ENCODE data around the gene TLE3. TPM values are rescaled to one million over a fixed set of nuclear protein-coding genes. Genes with fewer than 3 reads are reported as not detected.

The TLE3 gene
- polyA plus RNA-seq, 1 donor (not counting 4 experiments of a cell fraction or from before 2014, with no cell fraction given): 8.3 TPM

GRCh38 chr15:70026991-70027390, 70.7 kb downstream of the TLE3 start:
- Histone ChIP-seq H3K9ac (ENCODE audit: control insufficient read depth, extremely low read depth, insufficient read depth, low read length) (no peak overlapping the region), H3K27me3 (ENCODE audit: control insufficient read depth, extremely low read depth, insufficient read depth, low read length) (peaks cover 37% of the 10 kb centered on the region), H3K27ac (ENCODE audit: control insufficient read depth, insufficient read depth, low read length) (no peak overlapping the region), H3K79me2 (ENCODE audit: control insufficient read depth, insufficient read depth, low read length) (no peaks in the 10 kb centered on the region), H3K4me2 (ENCODE audit: control insufficient read depth, extremely low read depth, insufficient read depth, low read depth, low read length) (no peak overlapping the region), H4K20me1 (ENCODE audit: control insufficient read depth, extremely low read depth, insufficient read depth, low read length) (no peaks in the 10 kb centered on the region), H3K4me1 (ENCODE audit: control insufficient read depth, extremely low read depth, insufficient read depth, low read length) (peaks cover 23% of the 10 kb centered on the region), H3K4me3 (ENCODE audit: control insufficient read depth in 2 of 3, extremely low read depth in 1 of 3, insufficient read depth in 2 of 3, low read depth in 1 of 3, low read length in 3 of 3) (no peak overlapping the region), H3K36me3 (ENCODE audit: control insufficient read depth in 2 of 2, extremely low read depth in 1 of 2, insufficient read depth in 2 of 2, low read length in 2 of 2) (no peaks in the 10 kb centered on the region), H3K9me3 (ENCODE audit: control insufficient read depth, low read depth, low read length) (no peaks in the 10 kb centered on the region), H3K9me1 (ENCODE audit: control insufficient read depth, extremely low read depth, insufficient read depth, low read length) (no peaks in the 10 kb centered on the region), H2AFZ (ENCODE audit: control insufficient read depth, low read length) (no peak overlapping the region)
- FAIRE-seq: no peak
- TF ChIP-seq, protein P1, sequence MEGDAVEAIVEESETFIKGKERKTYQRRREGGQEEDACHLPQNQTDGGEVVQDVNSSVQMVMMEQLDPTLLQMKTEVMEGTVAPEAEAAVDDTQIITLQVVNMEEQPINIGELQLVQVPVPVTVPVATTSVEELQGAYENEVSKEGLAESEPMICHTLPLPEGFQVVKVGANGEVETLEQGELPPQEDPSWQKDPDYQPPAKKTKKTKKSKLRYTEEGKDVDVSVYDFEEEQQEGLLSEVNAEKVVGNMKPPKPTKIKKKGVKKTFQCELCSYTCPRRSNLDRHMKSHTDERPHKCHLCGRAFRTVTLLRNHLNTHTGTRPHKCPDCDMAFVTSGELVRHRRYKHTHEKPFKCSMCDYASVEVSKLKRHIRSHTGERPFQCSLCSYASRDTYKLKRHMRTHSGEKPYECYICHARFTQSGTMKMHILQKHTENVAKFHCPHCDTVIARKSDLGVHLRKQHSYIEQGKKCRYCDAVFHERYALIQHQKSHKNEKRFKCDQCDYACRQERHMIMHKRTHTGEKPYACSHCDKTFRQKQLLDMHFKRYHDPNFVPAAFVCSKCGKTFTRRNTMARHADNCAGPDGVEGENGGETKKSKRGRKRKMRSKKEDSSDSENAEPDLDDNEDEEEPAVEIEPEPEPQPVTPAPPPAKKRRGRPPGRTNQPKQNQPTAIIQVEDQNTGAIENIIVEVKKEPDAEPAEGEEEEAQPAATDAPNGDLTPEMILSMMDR (optimal IDR thresholded peaks at IDR 0.05 in 1 of 3, IDR thresholded peaks at IDR 0.05 in 1 of 3, conservative IDR thresholded peaks at IDR 0.05 in 1 of 3; ENCODE audit: extremely low read depth in 1 of 3, insufficient read depth in 2 of 3, low read length in 3 of 3): no peak
- TF ChIP-seq EZH2 (IDR thresholded peaks at IDR 0.05; ENCODE audit: low read length): no peak
- dilution Hi-C loops (cut with MboI; ENCODE audit: extremely low pct_ligation_motif_present, low sequenced_read_pairs): no loop called here
- no peak for DNase-seq (ENCODE audit: low read depth, low spot score)

- peaks cover 41% of the 10 kb centered on the region for H3K27me3 ChIP-seq (ENCODE audit: control insufficient read depth, extremely low read depth, insufficient read depth, low read length)
- TF ChIP-seq EZH2 (IDR thresholded peaks at IDR 0.05; ENCODE audit: low read length): no peak
- TF ChIP-seq, protein P1 (optimal IDR thresholded peaks at IDR 0.05 in 1 of 3, IDR thresholded peaks at IDR 0.05 in 1 of 3, conservative IDR thresholded peaks at IDR 0.05 in 1 of 3; ENCODE audit: extremely low read depth in 1 of 3, insufficient read depth in 2 of 3, low read length in 3 of 3): no peak
Observed at GRCh38 chr15:70025413-70026296, 72.1 kb downstream of the TLE3 start.

More at GRCh38 chr15:70025413-70026296, 72.1 kb downstream of the TLE3 start:
- no peaks in the 10 kb centered on the region for H3K9me3 ChIP-seq (ENCODE audit: control insufficient read depth, low read depth, low read length)
- H3K9ac ChIP-seq (ENCODE audit: control insufficient read depth, extremely low read depth, insufficient read depth, low read length): no peak overlapping the region
- no peaks in the 10 kb centered on the region for H3K79me2 ChIP-seq (ENCODE audit: control insufficient read depth, insufficient read depth, low read length)
- no peaks in the 10 kb centered on the region for H3K9me1 ChIP-seq (ENCODE audit: control insufficient read depth, extremely low read depth, insufficient read depth, low read length)
- peaks cover 23% of the 10 kb centered on the region for H3K4me1 ChIP-seq (ENCODE audit: control insufficient read depth, extremely low read depth, insufficient read depth, low read length)
- no peak overlapping the region for H3K27ac ChIP-seq (ENCODE audit: control insufficient read depth, insufficient read depth, low read length)
- H4K20me1 ChIP-seq (ENCODE audit: control insufficient read depth, extremely low read depth, insufficient read depth, low read length): no peaks in the 10 kb centered on the region
- H3K36me3 ChIP-seq (ENCODE audit: control insufficient read depth in 2 of 2, extremely low read depth in 1 of 2, insufficient read depth in 2 of 2, low read length in 2 of 2): no peaks in the 10 kb centered on the region
- H3K4me3 ChIP-seq (ENCODE audit: control insufficient read depth in 2 of 3, extremely low read depth in 1 of 3, insufficient read depth in 2 of 3, low read depth in 1 of 3, low read length in 3 of 3): no peak overlapping the region
- no peak for DNase-seq (ENCODE audit: low read depth, low spot score)
- dilution Hi-C loops (cut with MboI; ENCODE audit: extremely low pct_ligation_motif_present, low sequenced_read_pairs): no loop called here
- no peak for FAIRE-seq
- H3K4me2 ChIP-seq (ENCODE audit: control insufficient read depth, extremely low read depth, insufficient read depth, low read depth, low read length): no peak overlapping the region
- no peak overlapping the region for H2AFZ ChIP-seq (ENCODE audit: control insufficient read depth, low read length)
